DOHH2 (cell line): ENCODE measurements around the gene TXLNG.

Experiments used
- EZH2phosphoT487 ChIP-seq: fragments of 200-600 bp; sonication (generic); IDR thresholded peaks from 2 replicates; pipeline ENCODE4 v1.6.1; 2017; ENCODE audit warnings: borderline replicate concordance, mild to moderate bottlenecking, antibody characterized with exemption, low read length, moderate library complexity, mixed read lengths
- TF ChIP-seq, protein P1 (sequence below): fragments of 200-600 bp; sonication (generic); IDR thresholded peaks from one replicate; pipeline ENCODE4 v1.5.1; 2014; ENCODE audit warnings: antibody characterized with exemption, mild to moderate bottlenecking, low read depth, low read length; ENCODE audit not compliant: poor library complexity, severe bottlenecking

GRCh38 chrX:16807976-16808542 is 21.8 kb downstream of the TXLNG start:
- TF ChIP-seq, protein P1, sequence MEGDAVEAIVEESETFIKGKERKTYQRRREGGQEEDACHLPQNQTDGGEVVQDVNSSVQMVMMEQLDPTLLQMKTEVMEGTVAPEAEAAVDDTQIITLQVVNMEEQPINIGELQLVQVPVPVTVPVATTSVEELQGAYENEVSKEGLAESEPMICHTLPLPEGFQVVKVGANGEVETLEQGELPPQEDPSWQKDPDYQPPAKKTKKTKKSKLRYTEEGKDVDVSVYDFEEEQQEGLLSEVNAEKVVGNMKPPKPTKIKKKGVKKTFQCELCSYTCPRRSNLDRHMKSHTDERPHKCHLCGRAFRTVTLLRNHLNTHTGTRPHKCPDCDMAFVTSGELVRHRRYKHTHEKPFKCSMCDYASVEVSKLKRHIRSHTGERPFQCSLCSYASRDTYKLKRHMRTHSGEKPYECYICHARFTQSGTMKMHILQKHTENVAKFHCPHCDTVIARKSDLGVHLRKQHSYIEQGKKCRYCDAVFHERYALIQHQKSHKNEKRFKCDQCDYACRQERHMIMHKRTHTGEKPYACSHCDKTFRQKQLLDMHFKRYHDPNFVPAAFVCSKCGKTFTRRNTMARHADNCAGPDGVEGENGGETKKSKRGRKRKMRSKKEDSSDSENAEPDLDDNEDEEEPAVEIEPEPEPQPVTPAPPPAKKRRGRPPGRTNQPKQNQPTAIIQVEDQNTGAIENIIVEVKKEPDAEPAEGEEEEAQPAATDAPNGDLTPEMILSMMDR = no peak
- TF ChIP-seq EZH2phosphoT487 = no peak
